NCI-H2196 (cell line): Measurements from ENCODE around the gene THOC6.

Experiments
- DNase-seq: peaks from one replicate; lab custom pipeline; 2025; ENCODE audit not compliant: unreplicated experiment; lab: John Stamatoyannopoulos, UW

The THOC6 gene

GRCh38 chr16:3029491-3030221 is 5.8 kb downstream of the THOC6 start:
- DNase-seq, result peak; percentile 59

GRCh38 chr16:3030222-3031212 is 6.7 kb downstream of the THOC6 start:
- no peak for DNase-seq

- no peak for DNase-seq
These were observed 8.8 kb downstream of the THOC6 start for GRCh38 chr16:3032624-3033023.

- no peak for DNase-seq
These were observed 11.6 kb downstream of the THOC6 start for GRCh38 chr16:3035289-3035971.

GRCh38 chr16:3035972-3036725 is 12.3 kb downstream of the THOC6 start:
- no peak for DNase-seq

GRCh38 chr16:3036726-3037315 is 13.0 kb downstream of the THOC6 start, which contains the start of gene BICDL2:
TSS of gene BICDL2 (minus strand) at chr16:3036944. CDS start at chr16:3035496, 1,448 bp downstream.
- DNase-seq, result no peak

- DNase-seq, result peak; percentile 62
These were observed 14.4 kb downstream of the THOC6 start for GRCh38 chr16:3038256-3038655.

GRCh38 chr16:3038896-3039295 is 15.1 kb downstream of the THOC6 start:
- no peak for DNase-seq

- no peak for DNase-seq
These were observed 18.5 kb downstream of the THOC6 start for GRCh38 chr16:3042376-3042775.

GRCh38 chr16:3044708-3045107 is 20.9 kb downstream of the THOC6 start:
- DNase-seq, result no peak

GRCh38 chr16:3045758-3046640 is 22.2 kb downstream of the THOC6 start, which contains the start of gene MMP25:
TSS of gene MMP25 (plus strand) at chr16:3046561. CDS start at chr16:3046918, 357 bp downstream.
- DNase-seq, result no peak

GRCh38 chr16:3046641-3047386 is 23.0 kb downstream of the THOC6 start:
- DNase-seq, result no peak

GRCh38 chr16:3047387-3047720 is 23.5 kb downstream of the THOC6 start:
- DNase-seq, result no peak

- DNase-seq, result no peak
These were observed 26.2 kb downstream of the THOC6 start for GRCh38 chr16:3049921-3050481.

- DNase-seq, result no peak
These were observed 26.7 kb downstream of the THOC6 start for GRCh38 chr16:3050487-3050886.

GRCh38 chr16:3051009-3051408 is 27.2 kb downstream of the THOC6 start:
- no peak for DNase-seq

- no peak for DNase-seq
These were observed 27.7 kb downstream of the THOC6 start for GRCh38 chr16:3051494-3051893.
